ENCODE results near the gene KHDC1L.

- no peak for TF ChIP-seq CTCF (IDR thresholded peaks at IDR 0.05)
- TF ChIP-seq POLR2A (IDR thresholded peaks at IDR 0.05) = no peak
- TF ChIP-seq EP300 (IDR thresholded peaks at IDR 0.05) = no peak
These were observed 49.2 kb downstream of the KHDC1L start for GRCh38 chr6:73176057-73176456.

All from ovary (tissue), 3 donors.